Prostate gland (tissue), 2 donors: ENCODE measurements around the gene PTPA. TPM values are rescaled to one million over a fixed set of nuclear protein-coding genes. Genes with fewer than 3 reads are reported as not detected.

ENCODE experiments used
- DNase-seq: peaks from one replicate; pipeline ENCODE4 v3.0.0-alpha.2; 2019; ENCODE audit warnings: low spot score
- H3K27ac ChIP-seq, 2 donors: fragments of 200-600 bp; sonication (generic); 2 replicates each; pipeline ENCODE4 v1.5.1; 2017 to 2019
- H3K27me3 ChIP-seq: fragments of 200-600 bp; sonication (generic); replicated peaks from 2 replicates; pipeline ENCODE4 v1.5.1; 2019; ENCODE audit not compliant: insufficient read depth
- H3K36me3 ChIP-seq, 2 donors: fragments of 200-600 bp; sonication (generic); 1 replicate in 1 of 2; 2 replicates in 1 of 2; pipeline versions ENCODE4 v1.5.1 to v1.8.1; 2017 to 2019
- H3K4me1 ChIP-seq: fragments of 200-600 bp; sonication (generic); replicated peaks from 2 replicates; pipeline ENCODE4 v1.5.1; 2019
- H3K4me3 ChIP-seq, 2 donors: fragments of 200-600 bp; sonication (generic); 2 replicates each; pipeline ENCODE4 v1.5.1; 2017 to 2019
- H3K9me3 ChIP-seq: fragments of 200-600 bp; sonication (generic); 2 replicates; pipeline ENCODE4 v1.5.1; 2017
- CTCF ChIP-seq, 4 experiments: fragments of 200-600 bp in 2 of 4; fragments of 450-650 bp in 2 of 4; sonication (generic) in 2 of 4; IDR thresholded peaks; 1 replicate in 3 of 4; 2 replicates in 1 of 4; pipeline ENCODE4 v1.5.1; 2016 to 2019; ENCODE audit warnings: antibody characterized with exemption in 4 of 4, mild to moderate bottlenecking in 2 of 4, moderate library complexity in 2 of 4
- POLR2A ChIP-seq: fragments of 450-650 bp; IDR thresholded peaks from one replicate; pipeline ENCODE4 v1.6.1; 2016; ENCODE audit warnings: antibody characterized with exemption, mild to moderate bottlenecking
- POLR2AphosphoS5 ChIP-seq: sonication (generic); formaldehyde crosslinking; IDR thresholded peaks from one replicate; pipeline ENCODE4 v1.6.1; 2017; ENCODE audit warnings: antibody characterized with exemption
- WGBS: methylation state at CpG from one replicate; pipeline ENCODE4 v1.1.5; 2018; 5-methylcytosine and 5-hydroxymethylcytosine counted together
- intact Hi-C: fragments of 100-400 bp; cut with DNase I; formaldehyde crosslinking; loops from one replicate; pipeline ENCODE4 v1.14.2; 2022
- total RNA-seq, 2 donors: library from RNA; depleted of rRNA; stranded (reverse); fragments of >200 nt; gene quantifications; one replicate each; pipeline ENCODE4 v1.1.0, GENCODE V29; 2016

Gene PTPA
- total RNA-seq, 2 donors from 2014 or later: 165 to 173 TPM

GRCh38 chr9:129068990-129069861, 42.0 kb upstream of the PTPA start:
- WGBS: 81% methylated on average over 30 of the region's 31 CpGs
- no peak for DNase-seq
- TF ChIP-seq POLR2AphosphoS5: no peak
- TF ChIP-seq CTCF (IDR thresholded peaks at IDR 0.05): no peak
- TF ChIP-seq POLR2A: no peak
- Histone ChIP-seq H3K36me3 (peaks cover 0 to 5% of the 10 kb centered on the region in 2 donors), H3K4me3 (no peak overlapping the region), H3K9me3 (no peaks in the 10 kb centered on the region), H3K27me3 (no peaks in the 10 kb centered on the region), H3K4me1 (no peaks in the 10 kb centered on the region), H3K27ac (no peak overlapping the region)
- intact Hi-C loops: no loop called here

GRCh38 chr9:129069862-129070641, 41.2 kb upstream of the PTPA start:
- Histone ChIP-seq H3K9me3 (no peaks in the 10 kb centered on the region), H3K4me1 (no peaks in the 10 kb centered on the region), H3K36me3 (peaks cover 0 to 5% of the 10 kb centered on the region in 2 donors), H3K27me3 (no peaks in the 10 kb centered on the region), H3K4me3 (no peak overlapping the region), H3K27ac (no peak overlapping the region)
- intact Hi-C loops: no loop called here
- DNase-seq: no peak
- TF ChIP-seq CTCF (IDR thresholded peaks at IDR 0.05) (no peak), POLR2AphosphoS5 (no peak), POLR2A (no peak)
- 85% methylated on average over 26 of the region's 26 CpGs for WGBS

- no peak overlapping the region for H3K27ac ChIP-seq
- intact Hi-C loops: no loop called here
- TF ChIP-seq CTCF (IDR thresholded peaks at IDR 0.05) (no peak), POLR2AphosphoS5 (no peak)
Measured at GRCh38 chr9:129070696-129071525, 40.3 kb upstream of the PTPA start.

GRCh38 chr9:129071526-129072126, 39.6 kb upstream of the PTPA start:
- no peaks in the 10 kb centered on the region for H3K36me3 ChIP-seq

More at GRCh38 chr9:129070696-129071525, 40.3 kb upstream of the PTPA start:
- no peaks in the 10 kb centered on the region for H3K27me3 ChIP-seq
- 77% methylated on average over 21 of the region's 21 CpGs for WGBS
- DNase-seq: no peak
- peaks cover 0 to 3% of the 10 kb centered on the region in 2 donors for H3K36me3 ChIP-seq
- no peak overlapping the region for H3K4me3 ChIP-seq
- no peaks in the 10 kb centered on the region for H3K4me1 ChIP-seq
- no peaks in the 10 kb centered on the region for H3K9me3 ChIP-seq

More at GRCh38 chr9:129071526-129072126, 39.6 kb upstream of the PTPA start:
- no peak for TF ChIP-seq POLR2A
- TF ChIP-seq CTCF (IDR thresholded peaks at IDR 0.05): no peak
- no peak for TF ChIP-seq POLR2AphosphoS5
- DNase-seq: no peak
- Histone ChIP-seq H3K4me1 (no peaks in the 10 kb centered on the region), H3K4me3 (no peak overlapping the region), H3K27ac (no peak overlapping the region), H3K9me3 (no peaks in the 10 kb centered on the region), H3K27me3 (no peaks in the 10 kb centered on the region)
- 65% methylated on average over 10 of the region's 10 CpGs for WGBS
- intact Hi-C loops: no loop called here
